Activated CD4-positive, alpha-beta T cell treated with anti-CD3 and anti-CD28 coated beads, Interleukin-2, amount 10 ng/mL, durations not matched to agents 24 days and 14 days (primary cell): ENCODE results near the gene KCNH6. TPM values are rescaled to one million over a fixed set of nuclear protein-coding genes. Genes with fewer than 3 reads are reported as not detected.

ENCODE experiments used
- DNase-seq: peaks from one replicate; pipeline ENCODE4 v3.0.0; 2022
- H3K27ac Mint-ChIP-seq: one replicate; pipeline ENCODE4 v1.8.0; 2022; ENCODE audit warnings: mild to moderate bottlenecking, mixed read lengths
- H3K27me3 Mint-ChIP-seq: one replicate; pipeline ENCODE4 v1.8.0; 2022; ENCODE audit warnings: mixed read lengths
- H3K36me3 Mint-ChIP-seq: one replicate; pipeline ENCODE4 v1.8.0; 2022; ENCODE audit warnings: low read depth, mild to moderate bottlenecking, mixed read lengths
- H3K4me1 Mint-ChIP-seq: one replicate; pipeline ENCODE4 v1.8.0; 2021; ENCODE audit warnings: mixed read lengths
- H3K4me3 Mint-ChIP-seq: one replicate; pipeline ENCODE4 v1.8.0; 2022; ENCODE audit warnings: mild to moderate bottlenecking, moderate library complexity, mixed read lengths
- H3K9me3 Mint-ChIP-seq: one replicate; pipeline ENCODE4 v1.8.0; 2021; ENCODE audit warnings: mixed read lengths
- intact Hi-C: fragments of 100-400 bp; cut with micrococcal nuclease; formaldehyde crosslinking; loops from one replicate; pipeline ENCODE4 v1.15.1; 2023
- total RNA-seq: library from RNA; stranded (reverse); gene quantifications from 2 replicates; pipeline ENCODE4 v1.2.3, GENCODE V29; 2022

KCNH6 gene, protein sequence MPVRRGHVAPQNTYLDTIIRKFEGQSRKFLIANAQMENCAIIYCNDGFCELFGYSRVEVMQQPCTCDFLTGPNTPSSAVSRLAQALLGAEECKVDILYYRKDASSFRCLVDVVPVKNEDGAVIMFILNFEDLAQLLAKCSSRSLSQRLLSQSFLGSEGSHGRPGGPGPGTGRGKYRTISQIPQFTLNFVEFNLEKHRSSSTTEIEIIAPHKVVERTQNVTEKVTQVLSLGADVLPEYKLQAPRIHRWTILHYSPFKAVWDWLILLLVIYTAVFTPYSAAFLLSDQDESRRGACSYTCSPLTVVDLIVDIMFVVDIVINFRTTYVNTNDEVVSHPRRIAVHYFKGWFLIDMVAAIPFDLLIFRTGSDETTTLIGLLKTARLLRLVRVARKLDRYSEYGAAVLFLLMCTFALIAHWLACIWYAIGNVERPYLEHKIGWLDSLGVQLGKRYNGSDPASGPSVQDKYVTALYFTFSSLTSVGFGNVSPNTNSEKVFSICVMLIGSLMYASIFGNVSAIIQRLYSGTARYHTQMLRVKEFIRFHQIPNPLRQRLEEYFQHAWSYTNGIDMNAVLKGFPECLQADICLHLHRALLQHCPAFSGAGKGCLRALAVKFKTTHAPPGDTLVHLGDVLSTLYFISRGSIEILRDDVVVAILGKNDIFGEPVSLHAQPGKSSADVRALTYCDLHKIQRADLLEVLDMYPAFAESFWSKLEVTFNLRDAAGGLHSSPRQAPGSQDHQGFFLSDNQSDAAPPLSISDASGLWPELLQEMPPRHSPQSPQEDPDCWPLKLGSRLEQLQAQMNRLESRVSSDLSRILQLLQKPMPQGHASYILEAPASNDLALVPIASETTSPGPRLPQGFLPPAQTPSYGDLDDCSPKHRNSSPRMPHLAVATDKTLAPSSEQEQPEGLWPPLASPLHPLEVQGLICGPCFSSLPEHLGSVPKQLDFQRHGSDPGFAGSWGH
- total RNA-seq = not detected in 2 replicates

GRCh38 chr17:63523253-63523855 is at the start of gene KCNH6:
Gene KCNH6 (plus strand): TSS chr17:63523358. CDS start chr17:63523414, 56 bp downstream.
- Mint-ChIP-seq H3K27ac (no peak within 1 kb of the TSS), H3K4me1 (peaks cover 5% of the 10 kb centered on the region), H3K36me3 (no peaks in the 10 kb centered on the region), H3K4me3 (peak within 1 kb of the TSS; percentile 14), H3K9me3 (no peaks in the 10 kb centered on the region), H3K27me3 (peaks cover 29% of the 10 kb centered on the region)
- no peak for DNase-seq
- intact Hi-C loops = loop anchor here (1.0 kb wide), 1 partner anchor 27 kb away; the partner anchor contains the start of gene DCAF7

DNA sequence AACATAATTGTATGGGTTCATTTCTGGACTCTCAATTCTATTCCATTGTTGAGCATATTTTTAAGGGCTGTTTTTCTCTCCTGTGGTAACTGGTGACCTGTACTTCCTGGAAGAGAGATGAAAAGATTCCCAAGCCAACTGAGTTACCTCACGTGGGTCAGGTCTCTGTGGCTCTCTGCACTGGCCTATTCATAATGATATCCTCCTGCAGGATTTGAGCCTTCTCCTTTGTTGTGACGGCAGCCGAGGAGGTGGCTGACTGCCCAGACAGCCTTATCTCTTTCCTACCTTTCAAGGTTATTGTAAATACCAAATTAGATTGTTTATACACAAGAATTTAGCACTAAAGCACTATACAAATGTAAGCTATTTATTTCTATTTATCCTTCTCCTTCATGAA is 49.0 kb upstream of the KCNH6 start:
- Mint-ChIP-seq H3K27me3 (peaks cover 63% of the 10 kb centered on the region), H3K9me3 (no peaks in the 10 kb centered on the region), H3K36me3 (peaks cover 2% of the 10 kb centered on the region), H3K4me3 (no peak overlapping the region), H3K4me1 (peaks cover 16% of the 10 kb centered on the region), H3K27ac (no peak overlapping the region)
- no peak for DNase-seq
- intact Hi-C loops = no loop called here

GRCh38 chr17:63474586-63475460 is 48.3 kb upstream of the KCNH6 start:
- Mint-ChIP-seq H3K4me3 (no peak overlapping the region), H3K9me3 (no peaks in the 10 kb centered on the region), H3K36me3 (peaks cover 2% of the 10 kb centered on the region), H3K4me1 (peaks cover 16% of the 10 kb centered on the region), H3K27ac (no peak overlapping the region), H3K27me3 (peaks cover 61% of the 10 kb centered on the region)
- intact Hi-C loops = no loop called here
- DNase-seq = no peak

DNA sequence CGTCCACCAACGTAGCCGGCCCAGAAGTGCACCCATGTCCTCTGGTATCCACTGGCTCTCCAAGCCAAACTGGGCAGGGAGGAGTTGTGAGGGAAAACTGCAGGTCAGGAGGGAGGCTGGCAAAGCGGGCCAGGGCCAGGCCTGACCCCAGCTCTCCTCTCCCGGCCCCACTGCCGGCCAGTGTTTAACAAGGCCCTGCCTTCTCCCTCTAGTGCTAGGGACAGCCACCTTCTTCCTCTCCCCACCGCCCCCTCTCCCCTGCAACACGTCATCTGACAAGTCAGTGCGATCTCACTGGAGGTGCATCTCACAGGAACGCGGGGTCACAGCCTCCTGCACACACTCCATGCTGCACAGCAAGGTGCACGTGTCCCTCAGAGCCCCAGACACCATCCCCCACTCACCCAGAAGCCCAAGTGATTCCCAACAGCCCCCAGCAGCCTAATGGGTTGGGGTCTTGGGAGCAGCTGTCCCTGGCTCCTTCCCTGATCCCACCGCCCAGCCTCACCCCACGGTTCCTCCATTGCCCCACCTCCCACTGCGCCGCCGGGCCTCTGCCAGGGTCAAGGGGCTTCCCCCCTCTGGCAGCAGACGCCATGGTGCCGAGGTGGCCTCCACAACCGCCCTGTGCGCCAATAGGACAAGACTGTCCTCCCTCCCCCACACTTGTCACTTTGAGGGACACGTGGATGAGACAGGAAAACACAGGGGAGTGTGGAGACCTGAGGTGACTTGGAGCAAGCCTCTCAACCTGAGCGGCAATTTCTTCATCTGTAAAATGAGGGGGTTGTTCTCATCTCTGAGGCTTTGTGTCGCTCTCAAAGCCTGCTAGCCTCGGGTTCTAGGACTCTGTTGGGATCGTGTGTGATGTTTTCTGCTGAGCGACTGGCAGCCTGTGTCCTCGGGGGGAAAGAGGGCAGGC is 47.4 kb upstream of the KCNH6 start:
- Mint-ChIP-seq H3K27me3 (peaks cover 57% of the 10 kb centered on the region), H3K36me3 (peaks cover 2% of the 10 kb centered on the region), H3K4me1 (peaks cover 16% of the 10 kb centered on the region), H3K9me3 (no peaks in the 10 kb centered on the region), H3K27ac (no peak overlapping the region), H3K4me3 (peak overlapping the region; percentile 55)
- no peak for DNase-seq
- intact Hi-C loops = no loop called here

- peaks cover 2% of the 10 kb centered on the region for H3K36me3 Mint-ChIP-seq
- DNase-seq = no peak
- peaks cover 54% of the 10 kb centered on the region for H3K27me3 Mint-ChIP-seq
Measured at GRCh38 chr17:63476459-63476853, 46.7 kb upstream of the KCNH6 start.

GRCh38 chr17:63476854-63477479 is 46.2 kb upstream of the KCNH6 start, which contains the start of gene ACE:
Gene ACE (plus strand): TSS chr17:63477061. CDS start chr17:63477095, 34 bp downstream.
- no peaks in the 10 kb centered on the region for H3K9me3 Mint-ChIP-seq
- peaks cover 2% of the 10 kb centered on the region for H3K36me3 Mint-ChIP-seq
- H3K27me3 Mint-ChIP-seq = peaks cover 49% of the 10 kb centered on the region
- peak; percentile 81 for DNase-seq
- peak within 1 kb of the TSS; percentile 84 for H3K4me3 Mint-ChIP-seq
- H3K4me1 Mint-ChIP-seq = peaks cover 16% of the 10 kb centered on the region
- H3K27ac Mint-ChIP-seq = no peak within 1 kb of the TSS
- intact Hi-C loops = loop anchor here (1.0 kb wide), 1 partner anchor 135 kb away; no protein-coding TSS in a partner anchor

More at GRCh38 chr17:63476459-63476853, 46.7 kb upstream of the KCNH6 start:
- Mint-ChIP-seq H3K4me1 (peaks cover 16% of the 10 kb centered on the region), H3K9me3 (no peaks in the 10 kb centered on the region), H3K4me3 (peak overlapping the region; percentile 37), H3K27ac (no peak overlapping the region)
- intact Hi-C loops = no loop called here

DNA sequence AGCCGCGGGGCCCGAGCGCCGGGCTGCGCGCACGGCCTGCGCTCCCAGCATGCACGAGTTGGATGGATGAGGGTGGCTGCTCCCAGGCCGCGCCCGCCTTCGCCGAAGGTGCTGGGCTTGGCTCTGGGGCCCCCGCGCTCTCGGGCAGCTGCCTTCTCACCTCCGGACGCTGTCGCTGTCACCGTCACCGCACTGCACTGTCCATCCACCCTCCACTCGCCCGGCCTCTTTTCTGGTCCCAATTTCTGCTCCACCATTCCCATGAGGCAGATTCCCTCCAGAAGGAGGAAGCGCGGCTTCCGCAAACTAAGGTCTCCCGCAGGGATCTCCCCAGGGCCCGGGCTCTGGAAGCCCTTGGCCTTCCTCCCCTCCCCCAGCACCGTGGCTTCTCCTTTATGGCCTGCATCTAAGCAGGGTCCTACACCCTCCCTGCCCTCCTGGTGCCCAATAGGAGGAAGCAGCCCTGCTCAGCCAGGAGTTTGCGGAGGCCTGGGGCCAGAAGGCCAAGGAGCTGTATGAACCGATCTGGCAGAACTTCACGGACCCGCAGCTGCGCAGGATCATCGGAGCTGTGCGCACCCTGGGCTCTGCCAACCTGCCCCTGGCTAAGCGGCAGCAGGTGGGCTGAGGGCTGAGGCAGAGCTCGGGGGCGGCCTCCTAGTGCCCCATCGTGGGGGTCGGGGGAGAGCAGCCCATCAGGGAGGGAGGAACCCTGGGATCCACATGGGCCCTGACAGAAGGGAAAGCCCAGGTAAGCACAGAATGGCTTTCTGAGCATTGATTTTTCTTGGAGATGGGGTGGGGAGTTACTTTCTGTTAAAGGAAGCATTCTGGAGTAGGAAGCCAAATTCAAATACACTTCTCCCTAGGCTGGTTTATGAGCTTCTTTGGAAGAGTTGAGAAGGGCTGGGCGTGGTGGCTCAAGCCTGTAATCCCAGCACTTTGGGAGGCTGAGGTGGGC is 45.4 kb upstream of the KCNH6 start:
- H3K9me3 Mint-ChIP-seq = no peaks in the 10 kb centered on the region

GRCh38 chr17:63478814-63479494 is 44.2 kb upstream of the KCNH6 start:
- Mint-ChIP-seq H3K27ac (no peak overlapping the region), H3K4me3 (no peak overlapping the region)
- intact Hi-C loops = loop anchor here (1.0 kb wide), 1 partner anchor 54 kb away; no protein-coding TSS in a partner anchor

More for the DNA sequence above, 45.4 kb upstream of the KCNH6 start:
- Mint-ChIP-seq H3K27ac (no peak overlapping the region), H3K4me3 (peak overlapping the region; percentile 84), H3K4me1 (peaks cover 16% of the 10 kb centered on the region), H3K36me3 (peaks cover 2% of the 10 kb centered on the region), H3K27me3 (peaks cover 45% of the 10 kb centered on the region)
- intact Hi-C loops = loop anchor here (1.0 kb wide), 1 partner anchor 135 kb away; no protein-coding TSS in a partner anchor
- no peak for DNase-seq

DNA sequence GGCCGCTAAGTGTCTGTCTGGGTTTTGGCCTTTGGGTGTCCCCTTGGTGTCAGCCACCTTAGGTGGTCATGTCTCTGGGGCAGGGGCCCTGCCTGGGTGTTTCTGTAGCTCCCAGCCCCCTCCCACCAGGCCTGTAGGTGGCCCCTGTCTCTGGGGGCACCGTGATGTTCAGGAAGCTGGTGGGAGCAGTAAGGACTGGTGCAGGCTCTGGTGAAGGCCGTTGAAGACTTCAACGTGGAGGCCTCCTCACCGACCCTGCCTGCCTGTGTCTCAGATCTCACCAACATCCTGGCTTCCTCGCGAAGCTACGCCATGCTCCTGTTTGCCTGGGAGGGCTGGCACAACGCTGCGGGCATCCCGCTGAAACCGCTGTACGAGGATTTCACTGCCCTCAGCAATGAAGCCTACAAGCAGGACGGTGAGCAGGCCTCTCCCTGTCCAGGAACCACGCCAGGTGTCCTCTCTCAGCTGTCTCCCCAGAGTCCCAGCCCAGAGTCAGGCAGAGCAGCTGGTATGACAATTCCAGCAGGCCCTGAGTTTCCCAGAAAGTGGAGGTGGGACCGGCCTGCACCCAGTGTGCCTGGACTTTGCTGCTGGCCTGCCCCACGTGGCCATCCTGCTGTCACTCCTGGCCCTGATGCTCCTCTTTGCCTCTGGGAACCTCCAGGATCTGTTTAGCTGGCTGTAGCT is 43.5 kb upstream of the KCNH6 start:
- no peak overlapping the region for H3K27ac Mint-ChIP-seq
- no peaks in the 10 kb centered on the region for H3K9me3 Mint-ChIP-seq
- peaks cover 2% of the 10 kb centered on the region for H3K36me3 Mint-ChIP-seq
- intact Hi-C loops = loop anchor here (1.0 kb wide), 1 partner anchor 54 kb away; no protein-coding TSS in a partner anchor
- H3K4me1 Mint-ChIP-seq = peaks cover 14% of the 10 kb centered on the region
- peaks cover 31% of the 10 kb centered on the region for H3K27me3 Mint-ChIP-seq
- DNase-seq = no peak
- H3K4me3 Mint-ChIP-seq = no peak overlapping the region

More at GRCh38 chr17:63478814-63479494, 44.2 kb upstream of the KCNH6 start:
- Mint-ChIP-seq H3K27me3 (peaks cover 38% of the 10 kb centered on the region), H3K4me1 (peaks cover 16% of the 10 kb centered on the region), H3K36me3 (peaks cover 2% of the 10 kb centered on the region), H3K9me3 (no peaks in the 10 kb centered on the region)
- DNase-seq = peak; percentile 94
